Fibroblast of pulmonary artery (primary cell): ENCODE measurements around the gene ZHX3.
A peak's percentile ranks its signal among the peaks of the same experiment; 100 is the strongest.

Experiments
- DNase-seq: peaks from one replicate; pipeline ENCODE4 v3.0.0-alpha.2; 2010; ENCODE audit warnings: low read depth
- H3K4me3 ChIP-seq: replicated peaks from 2 replicates; pipeline ENCODE4 v1.5.1; 2011; ENCODE audit warnings: low read depth, mild to moderate bottlenecking, control low read depth, low read length, moderate library complexity
- TF ChIP-seq, protein P1 (sequence below): IDR thresholded peaks from 2 replicates; pipeline ENCODE4 v1.5.1; 2011; ENCODE audit warnings: mild to moderate bottlenecking, control low read depth, low read length, inconsistent platforms; ENCODE audit errors: missing control alignments

ZHX3 gene

GRCh38 chr20:41259309-41259708 is 58.2 kb downstream of the ZHX3 start:
- DNase-seq: no peak

GRCh38 chr20:41258474-41258873 is 59.1 kb downstream of the ZHX3 start:
- TF ChIP-seq, protein P1, sequence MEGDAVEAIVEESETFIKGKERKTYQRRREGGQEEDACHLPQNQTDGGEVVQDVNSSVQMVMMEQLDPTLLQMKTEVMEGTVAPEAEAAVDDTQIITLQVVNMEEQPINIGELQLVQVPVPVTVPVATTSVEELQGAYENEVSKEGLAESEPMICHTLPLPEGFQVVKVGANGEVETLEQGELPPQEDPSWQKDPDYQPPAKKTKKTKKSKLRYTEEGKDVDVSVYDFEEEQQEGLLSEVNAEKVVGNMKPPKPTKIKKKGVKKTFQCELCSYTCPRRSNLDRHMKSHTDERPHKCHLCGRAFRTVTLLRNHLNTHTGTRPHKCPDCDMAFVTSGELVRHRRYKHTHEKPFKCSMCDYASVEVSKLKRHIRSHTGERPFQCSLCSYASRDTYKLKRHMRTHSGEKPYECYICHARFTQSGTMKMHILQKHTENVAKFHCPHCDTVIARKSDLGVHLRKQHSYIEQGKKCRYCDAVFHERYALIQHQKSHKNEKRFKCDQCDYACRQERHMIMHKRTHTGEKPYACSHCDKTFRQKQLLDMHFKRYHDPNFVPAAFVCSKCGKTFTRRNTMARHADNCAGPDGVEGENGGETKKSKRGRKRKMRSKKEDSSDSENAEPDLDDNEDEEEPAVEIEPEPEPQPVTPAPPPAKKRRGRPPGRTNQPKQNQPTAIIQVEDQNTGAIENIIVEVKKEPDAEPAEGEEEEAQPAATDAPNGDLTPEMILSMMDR: no peak
- no peak for DNase-seq
- no peak overlapping the region for H3K4me3 ChIP-seq

More at GRCh38 chr20:41259309-41259708, 58.2 kb downstream of the ZHX3 start:
- TF ChIP-seq, protein P1: no peak
- H3K4me3 ChIP-seq: no peak overlapping the region

DNA sequence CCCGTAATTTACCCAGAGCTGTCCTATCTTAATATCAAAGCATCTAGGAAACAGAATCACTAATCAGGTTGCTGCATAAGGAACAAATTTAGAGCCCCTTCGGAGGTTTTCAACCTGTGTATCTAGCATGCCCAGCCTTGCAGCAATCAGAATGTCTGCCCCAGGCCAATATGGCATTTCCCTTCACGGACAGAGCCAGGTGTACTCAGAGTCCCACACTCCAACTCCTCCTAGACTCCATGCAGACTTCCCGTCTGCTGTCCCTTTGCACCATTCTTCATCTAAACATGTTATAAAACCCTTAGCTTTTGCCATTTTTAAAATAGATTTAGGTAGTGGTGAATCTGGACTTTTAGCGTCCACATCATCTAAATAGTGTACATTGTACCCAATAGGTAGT is 61.0 kb downstream of the ZHX3 start:
- TF ChIP-seq, protein P1: no peak
- H3K4me3 ChIP-seq: no peak overlapping the region
- no peak for DNase-seq

- H3K4me3 ChIP-seq: no peak overlapping the region
- TF ChIP-seq, protein P1: no peak
- no peak for DNase-seq
Measured at GRCh38 chr20:41255655-41256054, 61.9 kb downstream of the ZHX3 start.

GRCh38 chr20:41249411-41250281 is 67.9 kb downstream of the ZHX3 start:
- peak overlapping the region; percentile 36 for H3K4me3 ChIP-seq
- peak; percentile 94 for DNase-seq

DNA sequence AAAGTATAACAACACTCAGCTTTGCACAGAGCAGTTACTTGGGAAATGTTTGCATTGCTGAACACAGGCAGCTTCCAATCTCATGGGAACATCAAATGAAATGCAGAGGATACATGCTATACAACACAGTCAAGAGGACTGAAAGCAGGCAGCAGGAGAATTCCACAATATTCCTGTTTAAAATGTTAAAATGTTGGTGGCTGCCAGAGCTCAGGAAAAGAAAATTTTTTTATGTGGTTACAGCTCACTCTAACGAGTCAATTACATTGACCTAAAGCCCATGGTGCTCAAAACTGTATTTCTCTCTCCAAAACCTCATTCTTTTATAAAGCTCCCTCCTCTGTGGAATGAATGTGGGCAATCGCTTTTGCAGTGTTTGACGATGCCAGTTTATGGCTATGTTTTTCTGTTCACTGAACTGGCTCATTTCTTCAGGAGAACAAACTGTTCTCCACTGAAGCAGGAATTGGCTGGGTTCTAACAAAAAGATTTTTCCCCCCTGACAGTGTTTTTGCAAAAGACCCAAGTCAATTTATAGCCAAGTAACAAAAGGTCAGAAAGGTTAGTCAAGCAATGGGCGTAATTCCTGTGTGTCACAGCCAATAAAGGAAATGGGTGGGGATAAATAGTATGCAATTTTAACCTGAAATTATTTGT is 69.0 kb downstream of the ZHX3 start:
- peak overlapping the region; percentile 36 for H3K4me3 ChIP-seq
- DNase-seq: peak; percentile 96
- TF ChIP-seq, protein P1: no peak

More at GRCh38 chr20:41249411-41250281, 67.9 kb downstream of the ZHX3 start:
- TF ChIP-seq, protein P1: peak; percentile 22
